GM12891 (cell line): ENCODE measurements around the gene SCGB1C2.

Experiments
- DNase-seq: peaks from one replicate; pipeline ENCODE4 v3.0.0; 2011; ENCODE audit warnings: low spot score; ENCODE audit not compliant: insufficient read length
- FAIRE-seq: peaks from 2 replicates; lab custom pipeline; 2011; peaks lifted over from hg19 to GRCh38; lab: Jason Lieb, UNC
- PAX5 ChIP-seq: IDR thresholded peaks from 2 replicates; pipeline ENCODE4 v1.6.1; 2011; ENCODE audit warnings: low read length, moderate library complexity, mild to moderate bottlenecking; ENCODE audit not compliant: insufficient read depth, severe bottlenecking
- POLR2A ChIP-seq: IDR thresholded peaks from 2 replicates; pipeline ENCODE4 v1.6.1; 2011; ENCODE audit warnings: low read depth, low read length, control low read depth
- POLR2AphosphoS5 ChIP-seq: IDR thresholded peaks from 2 replicates; pipeline ENCODE4 v1.6.1; 2011; ENCODE audit warnings: low read depth, low read length, control low read depth
- POU2F2 ChIP-seq: IDR thresholded peaks from 2 replicates; pipeline ENCODE4 v1.6.1; 2011; ENCODE audit warnings: low read depth, mild to moderate bottlenecking, control low read depth, low read length, moderate library complexity
- SPI1 ChIP-seq: IDR thresholded peaks from 2 replicates; pipeline ENCODE4 v1.6.1; 2011; ENCODE audit warnings: low read depth, low read length, control low read depth
- TAF1 ChIP-seq: IDR thresholded peaks from 2 replicates; pipeline ENCODE4 v1.6.1; 2011; ENCODE audit warnings: low read depth, low read length, control low read depth

SCGB1C2 gene

GRCh38 chr17:182050-182751 is 44.8 kb downstream of the SCGB1C2 start:
- TF ChIP-seq SPI1 (no peak), PAX5 (no peak), POLR2AphosphoS5 (no peak), POLR2A (no peak), POU2F2 (no peak), TAF1 (no peak)
- no peak for FAIRE-seq
- no peak for DNase-seq

GRCh38 chr17:183021-183420 is 45.7 kb downstream of the SCGB1C2 start:
- FAIRE-seq (no peak), DNase-seq (no peak)
- no peak for TF ChIP-seq POLR2A
- TF ChIP-seq PAX5: no peak
- no peak for TF ChIP-seq POU2F2
- no peak for TF ChIP-seq SPI1
- no peak for TF ChIP-seq POLR2AphosphoS5
- TF ChIP-seq TAF1: no peak

- TF ChIP-seq POLR2AphosphoS5 (no peak), PAX5 (no peak), TAF1 (no peak), POU2F2 (no peak), POLR2A (no peak), SPI1 (no peak)
- FAIRE-seq (no peak), DNase-seq (no peak)
Measured at GRCh38 chr17:185445-186138, 48.2 kb downstream of the SCGB1C2 start.

GRCh38 chr17:187130-187529 is 49.8 kb downstream of the SCGB1C2 start:
- TF ChIP-seq PAX5 (no peak), POU2F2 (no peak), POLR2A (no peak), POLR2AphosphoS5 (no peak), TAF1 (no peak), SPI1 (no peak)
- FAIRE-seq: no peak
- DNase-seq: no peak
